ENCODE data around the gene HSPBAP1. TPM values are rescaled to one million over a fixed set of nuclear protein-coding genes. Genes with fewer than 3 reads are reported as not detected.

The HSPBAP1 gene
- polyA plus RNA-seq, 1 donor (not counting 4 experiments of a cell fraction or from before 2014, with no cell fraction given): 9.5 TPM

DNA sequence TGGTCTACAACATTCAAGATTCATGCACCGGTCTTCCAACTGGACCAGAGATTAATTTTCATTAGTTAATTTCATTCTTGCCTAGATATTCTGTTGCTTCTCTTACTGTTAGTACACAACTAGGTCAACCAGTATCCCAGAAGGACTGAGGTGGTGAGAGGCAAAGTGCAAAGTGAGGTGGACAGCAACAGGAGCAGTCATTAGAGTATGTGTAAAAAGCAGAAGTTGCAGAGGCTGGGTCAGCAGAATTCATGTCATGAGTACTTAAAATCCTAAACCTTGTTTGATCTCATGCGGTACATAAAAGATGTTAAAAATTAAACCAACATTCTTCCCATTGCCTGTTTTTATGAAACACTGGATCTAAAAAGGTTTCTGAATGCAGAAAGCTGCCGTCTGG is 66.3 kb downstream of the HSPBAP1 start:
- no peaks in the 10 kb centered on the region for H3K9me3 ChIP-seq (ENCODE audit: control insufficient read depth, low read depth, low read length)
- no peaks in the 10 kb centered on the region for H3K36me3 ChIP-seq (ENCODE audit: control insufficient read depth in 2 of 2, extremely low read depth in 1 of 2, insufficient read depth in 2 of 2, low read length in 2 of 2)
- dilution Hi-C loops (cut with MboI; ENCODE audit: extremely low pct_ligation_motif_present, low sequenced_read_pairs): no loop called here
- H3K27ac ChIP-seq (ENCODE audit: control insufficient read depth, insufficient read depth, low read length): no peak overlapping the region
- H3K27me3 ChIP-seq (ENCODE audit: control insufficient read depth, extremely low read depth, insufficient read depth, low read length): no peaks in the 10 kb centered on the region
- no peak overlapping the region for H3K4me3 ChIP-seq (ENCODE audit: control insufficient read depth in 2 of 3, extremely low read depth in 1 of 3, insufficient read depth in 2 of 3, low read depth in 1 of 3, low read length in 3 of 3)
- H3K9me1 ChIP-seq (ENCODE audit: control insufficient read depth, extremely low read depth, insufficient read depth, low read length): no peaks in the 10 kb centered on the region
- no peaks in the 10 kb centered on the region for H4K20me1 ChIP-seq (ENCODE audit: control insufficient read depth, extremely low read depth, insufficient read depth, low read length)
- TF ChIP-seq EZH2 (IDR thresholded peaks at IDR 0.05; ENCODE audit: low read length) (no peak), CTCF (optimal IDR thresholded peaks at IDR 0.05 in 1 of 3, IDR thresholded peaks at IDR 0.05 in 1 of 3, conservative IDR thresholded peaks at IDR 0.05 in 1 of 3; ENCODE audit: extremely low read depth in 1 of 3, insufficient read depth in 2 of 3, low read length in 3 of 3) (no peak)
- H2AFZ ChIP-seq (ENCODE audit: control insufficient read depth, low read length): no peak overlapping the region
- no peaks in the 10 kb centered on the region for H3K79me2 ChIP-seq (ENCODE audit: control insufficient read depth, insufficient read depth, low read length)
- H3K9ac ChIP-seq (ENCODE audit: control insufficient read depth, extremely low read depth, insufficient read depth, low read length): no peak overlapping the region
- DNase-seq (ENCODE audit: low read depth, low spot score) (no peak), FAIRE-seq (no peak)
- H3K4me2 ChIP-seq (ENCODE audit: control insufficient read depth, extremely low read depth, insufficient read depth, low read depth, low read length): no peak overlapping the region
- no peaks in the 10 kb centered on the region for H3K4me1 ChIP-seq (ENCODE audit: control insufficient read depth, extremely low read depth, insufficient read depth, low read length)

DNA sequence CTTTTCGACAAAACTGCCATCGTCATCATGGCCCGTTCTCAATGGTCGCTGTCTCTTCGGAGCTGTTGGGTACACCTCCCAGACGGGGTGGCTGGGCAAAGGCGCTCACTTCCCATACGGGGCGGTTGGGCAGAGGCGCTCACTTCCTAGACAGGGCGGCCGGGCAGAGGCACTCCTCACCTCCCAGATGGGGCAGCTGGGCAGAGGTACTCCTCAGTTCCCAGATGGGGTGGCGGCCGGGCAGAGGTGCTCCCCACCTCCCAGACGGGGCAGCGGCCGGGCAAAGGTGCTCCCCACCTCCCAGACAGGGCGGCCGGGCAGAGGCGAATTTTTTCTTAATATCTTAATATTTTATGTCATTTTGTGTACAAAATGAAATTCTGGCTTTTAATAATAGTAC is 68.5 kb downstream of the HSPBAP1 start:
- dilution Hi-C loops (cut with MboI; ENCODE audit: extremely low pct_ligation_motif_present, low sequenced_read_pairs): no loop called here
- TF ChIP-seq CTCF (optimal IDR thresholded peaks at IDR 0.05 in 1 of 3, IDR thresholded peaks at IDR 0.05 in 1 of 3, conservative IDR thresholded peaks at IDR 0.05 in 1 of 3; ENCODE audit: extremely low read depth in 1 of 3, insufficient read depth in 2 of 3, low read length in 3 of 3) (no peak), EZH2 (IDR thresholded peaks at IDR 0.05; ENCODE audit: low read length) (no peak)
- no peak overlapping the region for H3K9ac ChIP-seq (ENCODE audit: control insufficient read depth, extremely low read depth, insufficient read depth, low read length)

More for the DNA sequence above, 68.5 kb downstream of the HSPBAP1 start:
- Histone ChIP-seq H3K4me2 (ENCODE audit: control insufficient read depth, extremely low read depth, insufficient read depth, low read depth, low read length) (no peak overlapping the region), H4K20me1 (ENCODE audit: control insufficient read depth, extremely low read depth, insufficient read depth, low read length) (no peaks in the 10 kb centered on the region), H3K27ac (ENCODE audit: control insufficient read depth, insufficient read depth, low read length) (no peak overlapping the region), H3K36me3 (ENCODE audit: control insufficient read depth in 2 of 2, extremely low read depth in 1 of 2, insufficient read depth in 2 of 2, low read length in 2 of 2) (no peaks in the 10 kb centered on the region), H3K79me2 (ENCODE audit: control insufficient read depth, insufficient read depth, low read length) (no peaks in the 10 kb centered on the region), H3K9me3 (ENCODE audit: control insufficient read depth, low read depth, low read length) (no peaks in the 10 kb centered on the region), H3K4me3 (ENCODE audit: control insufficient read depth in 2 of 3, extremely low read depth in 1 of 3, insufficient read depth in 2 of 3, low read depth in 1 of 3, low read length in 3 of 3) (no peak overlapping the region), H2AFZ (ENCODE audit: control insufficient read depth, low read length) (no peak overlapping the region), H3K27me3 (ENCODE audit: control insufficient read depth, extremely low read depth, insufficient read depth, low read length) (no peaks in the 10 kb centered on the region), H3K4me1 (ENCODE audit: control insufficient read depth, extremely low read depth, insufficient read depth, low read length) (no peaks in the 10 kb centered on the region), H3K9me1 (ENCODE audit: control insufficient read depth, extremely low read depth, insufficient read depth, low read length) (no peaks in the 10 kb centered on the region)
- FAIRE-seq (no peak), DNase-seq (ENCODE audit: low read depth, low spot score) (no peak)
